ENCODE data around the gene CLASRP.

The CLASRP gene

DNA sequence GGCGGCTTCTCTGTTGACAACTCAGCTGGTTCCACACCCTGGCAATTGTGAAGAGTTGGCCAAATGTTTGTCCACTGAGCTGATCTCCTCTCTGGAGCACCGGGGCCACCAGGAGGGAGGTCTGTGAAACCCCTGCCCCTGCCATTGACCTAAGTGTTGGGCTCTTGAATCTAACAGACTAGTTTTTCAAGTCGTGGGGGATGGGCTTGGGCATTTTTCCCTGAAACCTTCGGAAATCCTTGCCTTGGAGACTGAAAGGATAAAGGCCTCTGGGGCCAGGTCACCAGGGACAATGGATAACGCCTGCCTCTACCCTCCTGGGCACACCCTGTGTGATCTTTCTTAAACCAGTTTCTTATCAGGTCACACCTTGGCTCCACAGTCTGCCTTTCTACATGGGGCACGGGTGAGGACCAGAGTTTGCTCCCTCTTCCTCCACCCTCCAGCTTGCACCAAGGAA, 41.1 kb downstream of the CLASRP start:
- no peak for DNase-seq (ENCODE audit: low read depth in 3 of 3)

- DNase-seq (ENCODE audit: low read depth in 3 of 3) = no peak
Measured at GRCh38 chr19:45082170-45082569, 43.3 kb downstream of the CLASRP start.

GRCh38 chr19:45086480-45086879, 47.6 kb downstream of the CLASRP start:
- DNase-seq (ENCODE audit: low read depth in 3 of 3) = no peak

GRCh38 chr19:45087531-45087930, 48.7 kb downstream of the CLASRP start:
- DNase-seq (ENCODE audit: low read depth in 3 of 3) = peak in 1 of 3 donors; percentile 26

DNA sequence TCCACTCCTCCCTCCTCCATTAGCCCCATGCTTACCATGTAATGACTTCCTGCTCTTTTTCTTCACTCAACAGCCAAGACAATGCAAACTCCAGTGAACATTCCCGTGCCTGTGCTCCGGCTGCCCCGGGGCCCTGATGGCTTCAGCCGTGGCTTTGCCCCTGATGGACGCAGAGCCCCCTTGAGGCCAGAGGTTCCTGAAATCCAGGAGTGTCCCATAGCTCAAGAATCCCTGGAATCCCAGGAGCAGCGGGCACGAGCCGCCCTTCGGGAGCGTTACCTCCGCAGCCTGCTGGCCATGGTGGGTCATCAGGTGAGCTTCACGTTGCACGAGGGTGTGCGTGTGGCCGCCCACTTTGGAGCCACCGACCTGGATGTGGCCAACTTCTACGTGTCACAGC, 51.2 kb downstream of the CLASRP start:
- DNase-seq (ENCODE audit: low read depth in 3 of 3) = no peak

DNA sequence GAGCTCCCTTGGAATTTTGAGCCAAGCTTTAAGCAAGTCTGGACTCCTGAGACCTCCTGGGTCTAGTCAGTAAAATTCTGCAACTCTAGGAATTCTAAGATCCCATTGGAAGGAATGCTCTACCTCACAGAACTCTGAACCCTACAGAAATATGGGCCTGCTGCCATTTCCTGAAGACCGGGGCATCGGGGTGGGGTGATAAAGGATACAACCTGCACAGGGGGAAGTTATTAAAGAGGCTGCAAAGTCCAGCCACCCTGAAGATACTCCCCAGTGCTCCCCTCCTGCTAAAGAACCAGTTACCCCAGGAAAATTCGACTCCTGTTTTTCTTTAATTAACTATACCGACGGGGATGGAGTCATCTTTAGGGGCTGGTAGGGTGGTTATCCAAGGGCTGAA, 51.8 kb downstream of the CLASRP start:
- DNase-seq (ENCODE audit: low read depth in 3 of 3) = no peak

DNA sequence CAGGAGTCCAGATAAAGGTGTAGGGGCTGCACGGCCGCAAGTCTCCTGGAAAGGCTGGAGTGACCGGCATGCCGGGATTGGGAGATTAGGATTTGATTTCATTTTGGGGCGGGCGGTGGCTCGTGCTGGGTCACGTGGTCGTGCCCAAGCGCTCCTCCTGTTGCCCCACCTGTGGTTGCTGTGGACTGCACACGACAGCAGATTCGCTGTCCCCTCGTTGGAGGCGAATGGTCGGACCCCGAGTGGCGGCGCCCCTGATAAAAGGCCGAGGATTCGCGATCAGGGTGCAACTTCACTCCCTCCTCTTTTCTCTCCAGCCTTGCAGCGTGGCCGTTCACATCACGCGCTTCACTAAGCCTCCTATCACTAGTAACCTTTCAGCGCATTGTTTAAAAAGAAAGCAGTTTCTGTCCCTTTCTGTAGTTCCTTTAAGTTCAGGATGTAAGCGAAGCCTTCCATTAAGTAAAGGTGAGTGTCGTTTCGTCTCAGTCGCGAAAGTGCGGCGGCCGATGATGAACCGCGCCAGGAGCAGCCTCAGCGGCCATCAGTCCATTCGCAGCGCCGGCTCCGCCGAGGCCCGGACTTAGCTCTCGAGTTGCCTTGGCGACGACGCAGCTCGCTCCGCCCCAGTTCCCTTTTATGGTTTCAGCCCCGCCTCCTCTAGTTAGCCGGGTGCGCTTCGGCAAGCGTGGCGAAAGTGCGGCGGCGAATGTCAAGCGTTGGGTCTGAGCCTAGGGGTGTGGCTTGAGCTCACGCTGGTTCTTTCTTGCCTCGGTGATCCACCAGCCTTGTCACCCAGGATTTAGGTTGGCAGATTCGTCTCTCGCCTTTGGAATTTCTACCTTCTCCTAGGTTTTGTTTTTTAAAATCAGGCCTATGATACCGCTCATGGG, 52.4 kb downstream of the CLASRP start:
- DNase-seq (ENCODE audit: low read depth in 3 of 3) = peak; percentile 92 to 96 (median 94)

DNA sequence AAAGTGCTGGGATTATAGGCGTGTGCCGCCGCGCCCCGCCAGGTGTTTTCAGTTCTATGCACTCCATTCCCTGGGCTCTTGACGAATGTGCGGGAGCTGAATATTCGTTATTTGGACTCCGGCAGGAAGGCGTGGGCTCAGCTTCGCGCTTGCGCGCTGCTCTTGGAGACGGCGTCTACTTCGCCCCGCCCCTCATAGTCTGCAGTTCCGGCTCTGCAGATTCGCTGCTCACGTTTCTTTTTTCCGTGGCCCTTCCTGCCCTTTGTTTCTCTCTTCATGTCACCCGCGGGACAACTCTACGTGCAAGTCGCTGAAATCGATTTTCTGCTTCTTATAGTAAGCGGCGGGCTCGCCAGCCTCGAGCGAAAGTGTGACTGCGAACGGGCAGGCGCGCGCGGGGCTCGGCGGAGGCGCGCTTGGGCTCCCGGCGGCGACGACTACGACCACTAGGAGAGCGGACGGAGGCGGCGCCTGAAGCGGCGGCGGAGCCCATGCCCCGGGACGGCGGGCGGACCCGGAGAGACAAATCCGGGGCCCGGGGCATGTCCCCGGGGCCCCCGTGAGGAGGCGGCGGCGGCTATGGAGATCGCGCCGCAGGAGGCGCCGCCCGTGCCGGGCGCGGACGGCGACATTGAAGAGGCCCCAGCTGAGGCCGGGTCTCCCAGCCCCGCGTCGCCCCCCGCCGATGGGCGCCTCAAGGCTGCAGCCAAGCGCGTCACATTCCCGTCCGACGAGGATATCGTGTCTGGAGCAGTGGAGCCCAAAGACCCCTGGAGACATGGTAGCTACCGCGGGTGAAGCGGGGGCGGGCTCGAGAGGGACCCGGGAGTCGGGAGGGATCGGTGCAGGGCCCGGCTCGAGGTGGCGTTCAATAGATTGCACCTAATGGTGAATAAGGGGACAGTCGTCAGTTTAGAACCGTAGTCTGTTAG, 54.2 kb downstream of the CLASRP start, which contains the start of gene PPP1R37:
Gene PPP1R37 (plus strand): TSS at position 433 of the 932 bp plus-strand sequence. CDS start 147 bp downstream, at position 580.
- DNase-seq (ENCODE audit: low read depth in 3 of 3) = peak; percentile 79 to 88 (median 87)

DNA sequence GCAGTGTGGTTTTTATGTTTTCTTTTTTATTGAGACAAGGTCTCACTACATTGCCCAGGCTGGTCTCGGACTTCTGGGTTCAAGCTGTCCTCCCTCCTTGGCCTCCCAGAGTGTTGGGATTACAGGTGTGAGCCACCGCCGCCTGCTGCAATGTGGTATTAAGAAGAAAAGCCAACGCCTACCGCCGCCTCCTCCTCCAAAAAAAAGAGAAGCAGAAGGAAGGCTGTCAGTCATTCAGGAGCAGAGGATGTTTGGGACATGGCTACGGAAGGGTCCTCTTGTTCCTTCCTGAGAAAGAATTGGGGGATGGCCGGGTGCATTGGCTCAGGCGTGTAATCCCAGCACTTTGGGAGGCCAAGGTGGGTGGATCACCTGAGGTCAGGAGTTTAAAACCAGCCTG, 55.3 kb downstream of the CLASRP start:
- no peak for DNase-seq (ENCODE audit: low read depth in 3 of 3)

- no peak for DNase-seq (ENCODE audit: low read depth in 3 of 3)
Measured at GRCh38 chr19:45094707-45095106, 55.9 kb downstream of the CLASRP start.

DNA sequence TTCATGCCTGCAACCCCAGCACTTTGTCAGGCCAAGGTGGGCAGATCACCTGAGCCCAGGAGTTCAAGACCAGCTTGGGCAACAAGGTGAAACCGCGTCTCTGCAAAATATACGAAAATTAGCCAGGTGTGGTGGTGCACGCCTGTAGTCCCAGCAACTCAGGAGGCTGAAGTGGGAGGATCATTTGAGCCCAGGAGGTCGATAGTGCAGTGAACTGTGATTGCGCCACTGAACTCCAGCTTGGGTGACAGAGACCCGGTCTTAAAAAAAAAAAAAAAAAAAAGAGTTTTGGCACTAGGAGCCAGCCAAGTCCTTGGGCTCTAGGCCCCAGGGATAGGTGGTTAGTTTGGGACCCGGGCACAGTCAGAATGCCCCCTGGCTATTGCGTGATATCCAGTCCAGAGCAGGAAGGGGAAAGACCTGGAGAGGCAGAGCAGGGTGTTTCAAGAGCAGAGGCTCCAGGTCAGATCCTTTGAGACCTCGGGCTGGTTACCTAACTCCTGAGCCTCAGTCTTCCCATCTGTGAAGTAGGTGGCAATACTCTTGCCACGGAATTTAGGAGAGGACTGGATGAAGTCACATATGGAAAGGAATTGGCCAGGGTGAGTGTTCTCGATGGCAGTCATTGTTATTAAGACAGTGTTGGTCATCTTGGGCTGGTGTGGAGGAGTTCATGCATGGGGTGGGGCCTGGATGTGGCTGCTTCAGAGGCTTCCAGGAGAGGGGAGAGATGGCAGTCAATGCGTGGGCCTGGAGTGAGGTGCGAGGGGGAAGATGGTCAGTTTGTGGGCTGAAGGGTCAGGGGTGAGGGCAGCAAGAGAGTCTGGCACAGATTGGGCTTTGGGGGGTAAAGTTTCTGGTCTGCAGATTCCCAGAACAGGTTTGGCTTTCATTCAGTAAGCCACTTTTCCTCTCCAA, 56.9 kb downstream of the CLASRP start:
- DNase-seq (ENCODE audit: low read depth in 3 of 3) = no peak

GRCh38 chr19:45096700-45097099, 57.9 kb downstream of the CLASRP start:
- no peak for DNase-seq (ENCODE audit: low read depth in 3 of 3)

- no peak for DNase-seq (ENCODE audit: low read depth in 3 of 3)
Measured at GRCh38 chr19:45097450-45097775, 58.6 kb downstream of the CLASRP start.

GRCh38 chr19:45097776-45098520, 59.1 kb downstream of the CLASRP start:
- DNase-seq (ENCODE audit: low read depth in 3 of 3) = no peak

GRCh38 chr19:45098521-45099466, 59.9 kb downstream of the CLASRP start:
- DNase-seq (ENCODE audit: low read depth in 3 of 3) = no peak

- no peak for DNase-seq (ENCODE audit: low read depth in 3 of 3)
Measured at GRCh38 chr19:45099467-45100191, 60.8 kb downstream of the CLASRP start.

DNA sequence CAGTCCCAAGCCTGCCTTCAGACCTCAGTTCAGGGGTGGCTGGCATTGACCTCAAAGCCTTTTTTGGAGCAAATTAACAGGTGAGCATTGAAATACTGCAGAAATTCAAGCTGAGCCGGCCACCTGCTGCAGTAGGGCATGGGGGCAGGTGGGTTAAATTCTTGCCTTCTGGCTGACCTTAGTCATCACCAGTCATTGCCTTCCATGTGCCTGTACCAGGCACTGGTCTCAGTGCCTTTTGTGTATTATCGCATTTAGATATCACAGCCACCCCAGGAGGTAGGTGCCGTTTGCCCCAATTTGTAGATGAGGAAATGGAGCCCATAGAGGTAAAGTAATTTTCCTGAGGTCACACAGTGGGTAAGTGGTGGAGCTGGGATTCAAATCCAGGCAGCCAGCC, 61.4 kb downstream of the CLASRP start:
- DNase-seq (ENCODE audit: low read depth in 3 of 3) = no peak

- DNase-seq (ENCODE audit: low read depth in 3 of 3) = no peak
Measured at GRCh38 chr19:45100846-45101252, 62.0 kb downstream of the CLASRP start.

DNA sequence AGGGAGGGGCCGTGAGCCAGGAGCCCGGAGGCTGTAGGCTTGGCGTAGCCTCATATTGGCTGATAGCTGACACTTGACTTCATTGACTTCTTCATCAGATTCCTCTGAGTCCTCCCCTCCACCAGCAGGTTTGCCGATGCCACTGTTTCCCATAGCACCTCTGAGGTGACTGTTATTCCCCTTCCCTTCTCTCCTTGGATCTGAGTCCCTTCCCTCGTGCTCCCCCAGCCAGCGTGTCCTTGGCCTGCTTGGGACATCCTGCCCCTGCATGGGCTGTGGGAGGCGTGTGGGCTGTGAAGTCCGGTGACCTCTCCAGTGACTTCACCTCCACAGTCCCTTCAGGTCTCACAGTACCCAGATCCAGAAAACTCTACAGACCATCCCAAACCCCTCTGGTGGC, 63.0 kb downstream of the CLASRP start:
- no peak for DNase-seq (ENCODE audit: low read depth in 3 of 3)
